ENCODE results near the gene ACAD11.

DNA sequence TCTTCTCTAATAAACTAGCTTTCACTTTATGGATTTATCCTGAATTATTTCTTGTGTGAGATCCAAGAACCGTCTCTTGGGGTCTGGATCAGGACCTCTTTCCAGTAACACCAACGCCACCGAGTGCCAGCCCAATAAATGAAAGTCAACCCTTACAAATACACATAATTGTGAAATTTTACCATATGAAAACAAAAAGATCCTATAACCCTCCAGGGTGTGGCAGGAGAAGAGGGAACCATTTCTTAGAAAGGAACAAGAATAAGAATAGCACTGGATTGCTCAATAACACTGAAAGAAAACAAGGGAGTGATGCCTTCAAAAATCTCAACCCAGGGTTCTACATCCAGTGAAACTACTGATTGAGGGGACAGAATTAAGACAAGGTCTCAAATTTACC lies 114.1 kb downstream of the ACAD11 start:
- TF ChIP-seq, protein P1, sequence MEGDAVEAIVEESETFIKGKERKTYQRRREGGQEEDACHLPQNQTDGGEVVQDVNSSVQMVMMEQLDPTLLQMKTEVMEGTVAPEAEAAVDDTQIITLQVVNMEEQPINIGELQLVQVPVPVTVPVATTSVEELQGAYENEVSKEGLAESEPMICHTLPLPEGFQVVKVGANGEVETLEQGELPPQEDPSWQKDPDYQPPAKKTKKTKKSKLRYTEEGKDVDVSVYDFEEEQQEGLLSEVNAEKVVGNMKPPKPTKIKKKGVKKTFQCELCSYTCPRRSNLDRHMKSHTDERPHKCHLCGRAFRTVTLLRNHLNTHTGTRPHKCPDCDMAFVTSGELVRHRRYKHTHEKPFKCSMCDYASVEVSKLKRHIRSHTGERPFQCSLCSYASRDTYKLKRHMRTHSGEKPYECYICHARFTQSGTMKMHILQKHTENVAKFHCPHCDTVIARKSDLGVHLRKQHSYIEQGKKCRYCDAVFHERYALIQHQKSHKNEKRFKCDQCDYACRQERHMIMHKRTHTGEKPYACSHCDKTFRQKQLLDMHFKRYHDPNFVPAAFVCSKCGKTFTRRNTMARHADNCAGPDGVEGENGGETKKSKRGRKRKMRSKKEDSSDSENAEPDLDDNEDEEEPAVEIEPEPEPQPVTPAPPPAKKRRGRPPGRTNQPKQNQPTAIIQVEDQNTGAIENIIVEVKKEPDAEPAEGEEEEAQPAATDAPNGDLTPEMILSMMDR (IDR thresholded peaks at IDR 0.05): no peak
- TF ChIP-seq ZFX (IDR thresholded peaks at IDR 0.05; ENCODE audit: borderline replicate concordance): no peak

Measured in 22Rv1 (cell line).